GM19455 (cell line): ENCODE measurements around the gene ADK.
A peak's percentile ranks its signal among the peaks of the same experiment; 100 is the strongest.

Experiments
- ATAC-seq: cut with Tn5 transposase; IDR thresholded peaks from one replicate; pipeline ENCODE4 v1.9.1; 2021; ENCODE audit not compliant: unreplicated experiment

Gene ADK

DNA sequence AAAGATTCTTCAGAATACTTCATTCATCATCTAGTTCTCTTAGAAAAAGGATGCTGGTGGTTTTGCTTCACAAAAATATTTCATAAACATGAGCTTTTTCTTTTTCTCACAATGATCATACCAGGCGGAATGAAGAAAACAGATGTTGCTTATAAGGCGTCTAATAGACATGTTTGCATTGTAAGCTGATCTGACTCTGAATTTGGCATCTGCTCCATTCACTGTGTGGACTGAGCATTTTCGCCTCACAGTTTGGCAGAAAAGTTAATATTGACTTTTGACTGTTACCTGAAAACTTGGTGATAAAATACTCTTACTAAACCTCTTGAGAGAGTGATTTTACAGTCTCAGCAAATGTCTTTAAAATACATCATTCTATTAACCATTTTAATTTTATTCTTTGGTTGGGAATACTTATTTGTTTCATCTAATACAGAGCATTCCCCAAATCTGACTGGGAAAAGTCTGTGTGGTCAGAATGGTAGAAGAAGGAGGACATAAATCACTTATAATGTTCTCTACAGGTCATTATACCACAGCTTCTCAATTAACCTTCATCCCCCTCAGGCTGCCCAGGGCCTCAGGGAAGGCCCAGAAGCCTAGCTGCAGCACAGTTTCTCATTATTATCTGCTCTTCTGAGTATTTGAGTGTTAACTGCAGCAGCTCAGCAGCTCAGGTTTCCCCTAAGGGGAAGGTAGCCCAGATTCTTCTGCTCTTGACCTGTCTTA is 553.8 kb downstream of the ADK start:
- no peak for ATAC-seq

DNA sequence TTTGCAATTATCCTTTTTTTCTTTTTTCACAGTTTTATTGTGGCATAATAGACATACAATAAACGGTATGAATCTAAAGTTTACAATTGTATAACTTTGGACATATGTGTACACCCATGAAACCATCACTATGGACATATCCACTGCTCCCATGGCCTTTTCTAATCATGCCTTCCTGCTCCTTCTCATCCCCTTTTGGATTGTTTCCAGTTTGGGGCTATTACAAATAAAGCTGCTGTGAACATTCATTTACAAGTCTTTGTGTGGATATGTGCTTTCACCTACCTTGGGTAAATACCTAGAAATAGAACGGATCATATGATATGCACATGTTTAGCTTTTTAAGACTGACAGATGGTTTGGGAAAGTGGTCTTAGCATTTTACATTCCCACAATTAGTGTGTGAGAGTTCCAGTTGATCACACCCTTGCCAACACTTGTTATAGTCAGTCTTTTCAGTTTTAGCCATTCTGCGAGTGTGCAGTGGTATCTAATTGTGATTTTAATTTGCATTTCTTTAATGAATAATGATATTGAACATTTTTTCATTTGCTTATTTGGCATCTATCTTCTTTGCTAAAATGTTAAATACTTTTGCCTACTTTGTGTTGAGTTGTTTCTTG is 554.4 kb downstream of the ADK start:
- ATAC-seq: no peak

DNA sequence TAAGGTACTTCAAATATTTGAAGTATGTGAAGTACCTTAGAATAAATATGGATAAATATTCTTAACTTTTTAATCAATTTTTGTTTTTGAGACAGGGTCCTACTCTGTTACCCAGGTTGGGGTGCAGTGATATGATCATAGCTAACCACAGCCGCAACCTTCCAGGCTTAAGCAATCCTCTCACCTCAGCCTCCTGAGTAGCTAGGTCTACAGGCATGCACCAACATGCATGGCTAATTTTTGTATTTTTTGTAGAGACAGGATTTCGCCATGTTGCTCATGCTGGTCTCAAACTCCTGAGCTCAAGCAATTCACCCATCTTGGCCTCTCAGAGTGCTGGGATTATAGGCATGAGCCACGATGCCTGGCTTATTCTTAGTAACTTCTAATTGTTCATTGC is 555.9 kb downstream of the ADK start:
- no peak for ATAC-seq

DNA sequence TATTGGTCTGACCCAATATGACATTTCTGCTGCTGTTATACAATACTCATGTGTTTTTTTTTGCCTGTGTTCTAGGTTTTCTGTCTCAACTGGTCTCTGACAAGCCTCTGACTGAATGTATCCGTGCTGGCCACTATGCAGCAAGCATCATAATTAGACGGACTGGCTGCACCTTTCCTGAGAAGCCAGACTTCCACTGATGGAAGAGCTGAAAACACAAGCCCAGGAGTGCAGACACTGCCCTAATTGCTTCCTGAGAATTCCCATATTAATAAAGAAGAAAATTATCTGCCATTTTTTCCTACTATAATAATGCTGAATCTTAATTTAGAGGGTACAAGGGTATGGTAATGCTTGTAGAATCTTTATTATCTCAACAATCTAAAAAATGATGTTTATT is 557.2 kb downstream of the ADK start:
- no peak for ATAC-seq

DNA sequence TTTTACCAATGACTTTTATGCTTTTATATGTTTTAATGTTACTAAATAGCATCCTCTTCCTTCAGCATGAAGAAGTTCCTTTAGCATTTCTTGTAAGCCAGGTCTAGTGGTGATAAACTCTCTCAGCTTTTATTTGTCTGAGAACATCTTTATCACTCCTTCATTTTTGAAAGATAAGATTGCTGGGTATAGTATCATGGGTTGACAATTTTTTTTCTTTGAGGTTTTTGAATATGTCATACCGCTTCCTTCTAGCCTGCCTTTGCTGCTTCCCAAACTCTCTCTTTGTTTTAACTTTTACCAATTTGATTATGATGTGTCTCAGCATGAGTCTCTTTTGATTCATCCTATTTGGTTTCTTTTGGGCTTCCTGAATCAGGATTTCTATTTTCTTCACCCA is 567.2 kb downstream of the ADK start:
- no peak for ATAC-seq

DNA sequence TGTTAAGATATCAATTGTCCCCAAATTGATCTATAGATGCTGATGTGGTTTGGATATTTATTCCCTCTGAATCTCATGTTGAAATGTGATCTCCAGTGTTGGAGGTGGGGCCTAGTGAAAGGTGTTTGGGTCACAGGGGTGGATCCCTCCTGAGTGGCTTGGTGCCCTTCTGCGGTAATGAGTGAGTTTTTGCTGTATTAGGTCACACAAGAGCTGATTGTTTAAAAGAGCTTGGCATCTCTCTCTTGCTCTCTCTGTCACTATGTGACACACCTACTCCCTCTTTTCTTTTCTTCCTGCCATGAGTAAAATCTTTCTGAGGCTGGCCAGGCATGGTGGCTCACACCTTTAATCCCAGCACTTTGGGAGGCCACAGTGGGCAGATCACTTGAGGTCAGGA is 577.2 kb downstream of the ADK start:
- no peak for ATAC-seq

DNA sequence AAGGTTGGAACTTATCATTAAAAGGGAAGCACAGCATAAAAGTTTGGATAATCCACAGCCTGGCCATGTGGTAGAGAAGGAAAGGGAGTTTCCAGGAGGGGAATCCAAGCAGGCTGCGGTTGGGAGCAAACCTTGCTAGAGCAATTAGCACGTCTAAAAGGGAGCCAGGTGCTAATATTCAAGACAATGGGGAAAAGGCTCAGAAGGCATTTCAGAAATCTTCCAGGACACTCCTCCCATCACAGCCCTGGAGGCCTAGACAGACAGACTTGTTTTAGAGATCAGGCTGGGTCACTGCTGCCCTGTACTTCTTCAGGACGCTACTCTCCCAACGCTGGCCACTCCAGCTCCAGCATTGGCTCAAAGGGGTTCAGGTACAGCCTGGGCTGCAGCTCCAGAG is 579.2 kb downstream of the ADK start:
- no peak for ATAC-seq

DNA sequence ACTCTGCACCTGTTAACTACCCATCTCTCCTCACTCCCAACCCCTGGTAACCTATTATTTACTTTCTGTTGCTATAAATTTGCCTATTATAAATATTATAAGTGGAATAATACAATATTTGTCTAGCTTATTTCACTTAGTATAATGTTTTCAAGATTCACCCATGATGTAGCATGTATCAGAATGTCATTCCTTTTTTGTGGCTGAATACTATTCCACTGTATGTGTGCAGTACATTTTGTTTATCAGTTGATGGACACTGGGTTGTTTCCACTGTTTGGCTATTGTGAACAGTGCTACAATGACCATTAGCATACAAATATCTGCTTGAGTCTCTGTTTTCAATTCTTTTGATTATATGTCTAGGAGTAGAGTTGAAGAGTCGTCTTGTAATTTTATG is 582.6 kb downstream of the ADK start:
- ATAC-seq: no peak

DNA sequence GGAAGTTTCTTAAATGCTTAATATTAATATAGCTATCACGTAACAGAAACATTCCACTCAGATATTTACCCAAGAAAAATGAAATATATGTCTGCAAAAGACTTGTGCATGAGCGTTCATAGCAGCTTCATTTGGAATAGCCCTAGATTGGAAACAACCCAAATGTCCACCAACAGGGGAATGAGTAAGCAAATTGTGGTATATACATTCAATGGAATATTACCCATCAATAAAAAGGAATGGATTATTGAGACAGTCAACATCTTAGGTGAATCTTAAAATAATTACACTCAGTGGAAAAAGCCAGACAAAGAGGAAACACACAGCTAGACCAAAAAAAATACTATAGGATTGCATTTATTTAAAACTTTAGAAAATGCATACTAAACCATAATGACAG is 585.0 kb downstream of the ADK start:
- ATAC-seq: no peak

DNA sequence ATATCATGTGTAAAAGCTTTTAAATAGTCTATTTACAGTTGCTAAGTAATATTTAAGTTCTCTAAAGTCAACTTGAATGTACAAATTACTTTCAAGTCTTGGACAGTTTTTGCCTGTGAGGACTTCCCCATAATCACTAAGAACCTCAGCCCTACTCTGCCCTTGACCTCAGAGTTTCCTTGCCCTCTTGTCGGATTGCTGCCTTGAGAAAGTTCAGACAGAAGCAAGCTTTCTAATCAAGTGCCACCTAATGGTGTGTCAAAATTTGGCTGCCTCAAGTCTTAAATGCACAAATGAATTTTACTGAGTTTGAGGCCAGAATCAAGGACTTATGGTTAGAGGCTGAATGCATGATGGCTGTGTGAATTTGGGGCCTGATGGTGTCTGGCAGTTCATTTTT is 587.0 kb downstream of the ADK start:
- no peak for ATAC-seq

DNA sequence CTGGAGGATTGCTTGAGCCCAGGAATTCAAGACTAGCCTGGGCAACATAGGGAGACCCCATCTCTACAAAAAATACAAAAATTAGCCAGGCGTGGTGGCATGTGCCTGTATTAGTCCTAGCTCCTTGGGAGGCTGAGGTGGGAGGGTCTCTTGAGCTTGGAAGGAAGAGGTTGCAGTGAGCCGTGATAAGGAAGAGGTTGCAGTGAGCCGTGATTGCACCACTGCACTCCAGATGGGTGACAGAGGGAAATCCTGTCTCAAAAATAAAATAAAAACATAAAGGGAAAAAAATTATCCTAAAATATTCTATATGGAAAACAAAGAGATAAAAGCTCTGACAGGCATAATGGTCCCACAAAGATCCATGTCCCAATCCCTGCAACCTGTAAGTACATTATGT is 587.5 kb downstream of the ADK start:
- no peak for ATAC-seq

DNA sequence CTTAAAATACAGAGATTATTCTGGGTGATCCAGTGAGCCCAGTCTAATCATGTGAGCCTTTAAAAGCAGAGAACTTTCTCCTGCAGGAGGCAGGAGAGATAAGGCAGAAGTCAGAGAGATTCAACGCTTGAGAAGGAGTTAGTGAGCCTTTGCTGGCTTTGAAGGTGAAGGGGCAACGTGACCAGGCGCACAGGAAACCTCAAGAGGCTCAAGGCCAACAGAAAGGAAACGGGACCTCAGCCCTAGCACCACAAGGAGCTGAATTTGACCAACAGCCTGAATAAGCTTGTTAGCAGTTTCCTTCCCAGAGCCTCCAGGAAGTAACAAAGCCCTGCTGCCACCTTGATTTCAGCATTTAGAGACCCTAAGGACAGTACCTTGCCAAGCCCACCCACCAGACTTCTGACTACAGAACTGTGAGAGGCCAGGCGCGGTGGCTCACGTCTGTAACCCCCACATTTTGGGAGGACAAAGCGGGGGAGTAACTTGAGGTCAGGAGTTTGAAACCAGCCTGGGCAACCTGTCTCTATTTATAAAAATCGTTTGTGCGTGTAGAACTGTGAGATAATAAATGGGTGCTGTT is 588.1 kb downstream of the ADK start:
- ATAC-seq: peak; percentile 86

DNA sequence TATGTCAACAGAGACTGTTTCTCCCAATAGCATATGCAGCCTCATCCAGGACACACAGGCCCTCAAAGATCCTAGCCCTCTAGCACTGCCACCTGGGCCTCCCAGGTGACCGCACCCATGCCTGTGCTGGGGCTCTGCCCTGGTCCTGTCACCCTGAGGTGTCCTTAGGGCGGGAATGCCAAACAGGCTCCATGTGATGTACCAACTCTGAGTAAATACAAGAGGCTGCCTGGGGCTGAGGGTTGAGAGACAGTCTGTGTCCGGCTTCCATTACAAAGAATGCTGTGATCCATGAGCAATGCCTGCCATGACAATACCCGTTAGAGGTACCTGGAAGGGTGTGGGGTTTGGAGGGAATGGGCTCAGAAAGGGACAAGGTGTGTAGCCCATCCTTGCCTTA is 592.4 kb downstream of the ADK start:
- no peak for ATAC-seq

DNA sequence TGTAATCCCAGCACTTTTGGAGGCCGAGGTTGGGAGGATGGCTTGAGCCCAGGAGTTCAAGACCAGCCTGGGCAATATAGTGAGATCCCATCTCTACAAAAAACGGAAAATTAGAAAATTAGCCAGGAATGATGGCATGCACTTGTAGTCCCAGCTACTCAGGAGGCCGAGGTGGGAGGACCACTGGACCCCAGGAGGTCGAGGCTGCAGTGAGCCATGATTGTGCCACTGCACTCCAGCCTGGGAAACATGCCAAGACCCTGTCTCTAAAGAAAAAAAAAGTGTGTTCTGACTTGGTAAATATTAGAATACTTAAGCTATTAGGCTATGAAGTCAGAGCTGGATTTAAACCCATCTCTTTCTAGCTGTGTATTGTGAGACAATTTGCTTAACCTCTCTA is 594.4 kb downstream of the ADK start:
- ATAC-seq: no peak

DNA sequence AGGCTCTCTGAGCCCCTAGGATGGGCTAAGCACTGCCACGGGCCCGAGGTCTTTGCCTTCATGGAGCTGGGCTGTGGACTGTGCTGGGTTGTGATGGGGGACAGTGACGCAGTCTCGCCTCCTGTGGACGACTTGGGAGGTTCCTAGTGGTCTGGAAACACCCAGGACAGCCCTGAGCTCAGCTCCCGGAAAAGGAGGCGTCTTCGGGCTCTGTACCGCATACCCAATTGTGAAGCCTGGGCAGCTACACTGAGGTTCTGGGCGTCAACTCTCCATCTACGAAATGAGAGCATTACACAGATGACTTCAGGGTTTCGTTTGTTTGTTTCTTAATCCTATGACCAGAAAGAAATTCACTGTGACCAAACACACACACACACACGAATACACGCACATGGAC is 595.8 kb downstream of the ADK start:
- no peak for ATAC-seq

DNA sequence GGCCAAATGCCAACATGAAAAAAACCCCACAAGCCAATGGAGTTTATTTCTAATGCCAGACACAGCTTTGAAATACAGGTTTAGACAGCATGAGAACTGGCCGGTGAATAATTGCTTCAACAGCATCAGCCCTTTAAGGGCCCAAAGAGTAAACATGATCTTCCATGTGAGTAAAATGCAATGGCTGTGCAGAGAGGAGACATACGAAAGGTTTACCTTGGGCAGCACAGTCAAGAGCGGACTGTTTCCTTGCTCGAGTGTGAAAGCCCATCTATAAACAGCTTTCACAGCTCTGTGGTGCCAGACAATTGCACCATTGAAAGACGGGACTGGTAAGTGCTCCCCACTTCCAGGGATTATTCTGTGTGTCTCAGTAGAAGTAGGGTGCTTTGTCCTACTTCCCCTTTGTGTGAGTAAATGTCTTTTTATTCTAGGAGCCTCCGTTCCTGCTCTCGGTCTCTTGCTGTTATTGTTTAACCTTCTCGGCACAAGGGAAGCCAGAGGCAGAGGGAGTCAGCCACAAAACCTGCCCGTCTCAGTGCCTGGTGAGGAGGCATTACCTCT is 597.5 kb downstream of the ADK start:
- ATAC-seq: no peak

DNA sequence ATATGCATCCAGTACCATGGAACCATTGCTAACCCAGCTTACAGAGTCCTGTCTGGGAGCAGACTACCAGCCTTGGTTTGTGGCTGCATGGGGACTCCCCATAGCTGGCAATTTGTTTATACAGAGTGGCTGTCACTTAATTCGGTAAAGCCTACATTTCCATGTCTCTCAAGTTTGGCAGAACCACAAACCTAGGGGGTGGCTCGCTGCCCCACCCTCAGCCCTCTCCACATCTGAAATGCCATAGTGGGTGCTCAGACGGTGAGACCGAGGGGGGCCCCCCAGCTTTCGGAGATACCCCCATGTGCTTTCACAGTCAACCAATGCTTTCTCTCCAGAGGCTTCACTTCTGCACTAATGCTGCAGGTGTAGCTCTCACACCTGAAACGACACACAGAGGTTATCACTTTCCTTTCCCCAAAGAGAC is 599.8 kb downstream of the ADK start:
- ATAC-seq: no peak

DNA sequence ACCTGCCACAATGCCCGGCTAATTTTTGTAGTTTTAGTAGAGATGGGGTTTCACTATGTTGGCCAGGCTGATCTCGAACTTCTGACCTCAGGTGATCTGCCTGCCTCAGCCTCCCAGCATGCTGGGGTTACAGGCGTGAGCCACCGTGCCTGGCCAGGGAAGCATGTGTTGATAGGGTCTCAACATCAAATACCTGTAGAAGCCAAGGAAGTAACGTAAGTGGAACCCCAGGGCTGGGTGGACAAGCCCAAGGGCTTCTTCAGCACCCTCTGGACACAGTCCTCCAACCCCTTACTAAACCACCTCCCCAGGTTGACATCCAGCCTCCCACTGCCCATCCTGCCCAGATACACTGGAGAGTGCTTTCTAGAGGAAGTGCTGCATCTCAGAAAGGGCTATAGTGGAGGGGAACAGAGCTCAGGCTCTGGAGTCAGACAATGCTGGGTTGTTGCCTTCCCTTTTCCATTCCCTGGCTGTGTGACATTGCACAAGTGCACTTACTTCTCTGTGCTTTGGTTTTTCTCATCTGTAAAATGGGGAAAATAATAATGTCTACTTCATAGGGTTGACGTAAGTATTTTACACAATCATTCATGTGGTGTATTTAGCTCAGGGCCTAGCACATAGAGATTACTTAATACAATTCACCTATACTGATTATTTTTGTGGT is 601.5 kb downstream of the ADK start:
- no peak for ATAC-seq

DNA sequence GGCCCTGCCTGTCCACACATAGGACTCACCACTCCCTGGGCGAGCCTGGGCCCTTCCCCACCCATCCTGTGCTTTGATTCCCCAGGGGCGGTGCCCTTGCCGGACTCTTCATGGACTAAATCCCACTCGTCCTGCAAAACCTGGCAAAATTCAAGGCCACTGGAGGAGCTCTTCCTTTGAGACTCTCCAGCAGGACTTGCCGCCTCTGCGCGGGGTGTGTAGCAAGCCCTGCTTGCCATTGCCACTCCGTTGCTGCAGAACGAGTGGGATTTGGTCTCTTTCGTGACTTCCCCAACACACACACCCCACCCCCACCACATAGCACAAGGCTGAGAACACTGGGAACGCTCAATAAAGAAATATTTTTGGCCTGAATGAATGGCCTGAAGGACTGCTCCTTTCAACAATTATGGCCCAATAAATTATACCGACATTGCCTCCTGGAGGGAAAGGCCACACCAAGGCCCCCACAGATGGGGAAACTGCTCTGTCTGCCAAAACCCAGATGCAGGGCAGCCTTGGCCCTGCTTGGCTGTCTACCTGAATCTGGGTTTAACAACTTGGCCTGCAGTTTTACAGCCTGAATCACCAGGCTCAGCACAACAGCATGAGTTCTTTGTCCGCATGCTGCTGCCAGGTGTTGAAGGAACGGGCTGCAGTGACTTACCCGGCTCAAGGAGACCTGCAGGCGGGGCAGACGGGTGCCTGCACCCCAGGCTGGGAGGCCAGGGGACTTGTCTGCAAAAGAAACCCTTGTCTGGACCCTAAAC is 602.6 kb downstream of the ADK start:
- ATAC-seq: no peak

DNA sequence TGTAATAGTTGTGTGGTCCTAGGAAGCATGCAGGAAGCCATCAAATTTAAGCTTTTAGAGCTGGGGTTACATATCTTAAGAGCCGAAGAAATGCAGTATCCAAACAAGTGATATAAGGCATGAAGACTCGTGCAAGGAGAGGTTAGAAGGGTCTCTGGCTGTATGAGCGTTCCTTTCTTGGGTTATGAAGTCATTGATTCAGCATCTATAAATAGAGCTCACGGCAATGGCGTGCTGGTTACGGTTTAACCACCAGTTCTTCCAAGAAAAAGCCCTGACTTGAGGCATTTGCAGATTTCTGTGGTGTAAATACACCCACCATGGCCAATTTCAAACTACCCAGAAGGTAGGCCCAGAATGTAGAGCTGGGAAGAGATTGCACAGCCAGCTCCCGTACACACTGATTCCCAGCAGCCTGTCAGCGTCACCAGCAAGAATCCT is 603.4 kb downstream of the ADK start:
- ATAC-seq: no peak

DNA sequence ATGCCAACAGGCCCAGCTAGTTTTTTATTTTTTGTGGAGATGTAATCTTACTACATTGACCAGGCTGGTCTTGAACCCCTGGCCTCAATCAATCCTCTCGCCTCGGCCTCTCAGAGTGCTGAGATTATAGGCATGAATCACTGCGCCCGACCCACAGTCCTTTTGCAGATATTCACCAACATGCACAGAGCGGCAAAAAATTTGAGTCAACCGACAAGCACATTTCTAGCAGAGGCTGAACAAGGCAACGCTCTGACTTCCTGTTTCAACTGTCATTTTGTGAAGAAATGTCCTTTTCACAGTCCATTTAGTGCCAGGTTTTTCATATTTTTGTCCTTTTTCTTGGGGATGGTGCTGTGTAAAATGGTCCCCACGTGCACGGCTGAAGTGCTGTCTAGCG is 604.3 kb downstream of the ADK start:
- no peak for ATAC-seq
